ENCODE measurements around the gene CA10.

The CA10 gene

GRCh38 chr17:51661403-51661802 lies 497.1 kb downstream of the CA10 start:
- DNase-seq (ENCODE audit: insufficient read length, low spot score) (no peak), FAIRE-seq (no peak)

GRCh38 chr17:51660266-51660665 lies 498.2 kb downstream of the CA10 start:
- FAIRE-seq (no peak), DNase-seq (ENCODE audit: insufficient read length, low spot score) (no peak)

- DNase-seq (ENCODE audit: insufficient read length, low spot score): no peak
- FAIRE-seq: no peak
Measured at GRCh38 chr17:51657224-51657623, 501.3 kb downstream of the CA10 start.

DNA sequence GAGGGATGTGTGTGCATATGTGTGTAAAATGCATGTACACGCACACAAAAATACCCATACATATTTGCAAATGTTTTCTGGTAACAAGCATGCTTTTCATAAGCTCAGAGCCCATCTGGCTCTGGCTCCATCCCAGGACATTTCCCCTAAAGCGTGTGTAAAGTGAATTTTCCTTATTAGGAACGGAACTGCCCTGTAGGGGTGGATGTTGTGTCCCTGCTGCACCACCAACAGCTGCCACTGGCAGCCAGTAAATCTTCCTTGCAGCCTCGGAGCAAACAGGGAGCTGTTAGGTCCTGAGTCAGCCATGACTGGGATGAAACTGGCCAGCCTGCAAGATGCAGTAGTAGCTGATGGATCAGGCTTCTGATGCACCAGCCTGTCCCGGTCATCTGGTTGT lies 504.6 kb downstream of the CA10 start:
- FAIRE-seq: no peak
- DNase-seq (ENCODE audit: insufficient read length, low spot score): no peak

GRCh38 chr17:51652529-51652928 lies 506.0 kb downstream of the CA10 start:
- no peak for DNase-seq (ENCODE audit: insufficient read length, low spot score)
- FAIRE-seq: no peak

GRCh38 chr17:51651513-51652298 lies 506.8 kb downstream of the CA10 start:
- no peak for FAIRE-seq

DNA sequence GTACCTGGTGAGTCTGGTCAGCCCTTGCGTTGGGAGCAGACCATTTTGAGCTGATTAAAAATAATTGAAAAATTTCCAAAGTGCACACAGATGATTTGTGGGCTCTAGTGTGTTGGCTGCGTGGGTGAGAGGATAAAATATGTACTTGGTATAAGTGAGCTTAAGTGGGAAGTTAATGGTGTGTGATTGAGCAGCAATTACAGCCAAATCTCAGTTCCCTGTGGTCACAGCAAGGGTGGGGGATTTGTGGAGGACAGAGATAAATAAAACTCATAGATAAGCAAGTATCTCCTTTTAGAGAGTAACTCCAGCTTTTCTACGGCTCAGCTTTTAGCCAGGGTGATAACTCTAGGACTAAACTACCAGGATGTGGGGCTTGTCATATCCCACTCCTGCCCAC lies 507.7 kb downstream of the CA10 start:
- FAIRE-seq (no peak), DNase-seq (ENCODE audit: insufficient read length, low spot score) (no peak)

More at GRCh38 chr17:51651513-51652298, 506.8 kb downstream of the CA10 start:
- no peak for DNase-seq (ENCODE audit: insufficient read length, low spot score)

- FAIRE-seq (no peak), DNase-seq (ENCODE audit: insufficient read length, low spot score) (no peak)
Measured at GRCh38 chr17:51650202-51650601, 508.3 kb downstream of the CA10 start.

- no peak for DNase-seq (ENCODE audit: insufficient read length, low spot score)
- FAIRE-seq: no peak
Measured at GRCh38 chr17:51647826-51648225, 510.7 kb downstream of the CA10 start.

DNA sequence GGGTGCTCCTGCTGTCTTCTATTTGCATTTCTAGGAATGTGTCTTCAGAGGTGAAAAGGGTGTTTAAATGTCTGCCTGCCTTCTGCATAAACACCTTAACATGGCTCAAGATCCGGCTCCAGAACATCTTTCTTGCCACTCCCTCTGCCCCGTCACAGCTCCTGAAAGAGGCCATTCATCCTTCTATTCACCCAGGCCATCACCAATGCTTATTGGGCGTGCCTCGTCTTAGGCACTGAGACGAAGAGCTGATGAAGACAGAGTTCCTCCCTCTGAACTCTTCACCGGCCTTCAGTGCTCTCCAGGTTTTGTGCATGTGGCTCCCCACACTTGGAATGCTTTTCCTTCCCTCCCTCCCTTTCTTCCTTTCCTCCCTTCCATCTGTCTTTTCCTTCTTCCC lies 511.4 kb downstream of the CA10 start:
- no peak for DNase-seq (ENCODE audit: insufficient read length, low spot score)
- FAIRE-seq: no peak

- no peak for DNase-seq (ENCODE audit: insufficient read length, low spot score)
- FAIRE-seq: no peak
Measured at GRCh38 chr17:51646539-51646938, 512.0 kb downstream of the CA10 start.

DNA sequence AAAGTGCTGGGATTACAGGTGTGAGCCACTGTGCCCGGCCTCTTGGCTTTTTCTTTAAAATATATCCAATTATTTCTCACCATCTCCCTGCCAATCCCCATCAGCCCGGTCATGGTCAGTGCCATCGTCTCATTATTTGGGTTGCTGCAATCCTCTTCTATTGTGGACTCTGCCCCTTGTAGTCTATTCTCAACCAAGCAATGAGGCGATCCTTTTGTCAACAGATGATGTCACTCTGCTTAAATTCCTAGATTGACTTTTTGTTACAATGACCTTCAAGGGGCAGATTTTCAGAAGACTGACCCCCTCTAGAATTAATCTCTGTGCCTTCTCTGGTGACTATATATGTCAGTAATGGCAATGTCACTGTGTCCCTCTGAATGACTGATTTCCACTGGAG lies 513.5 kb downstream of the CA10 start:
- no peak for FAIRE-seq
- no peak for DNase-seq (ENCODE audit: insufficient read length, low spot score)

- no peak for DNase-seq (ENCODE audit: insufficient read length, low spot score)
- FAIRE-seq: no peak
Measured at GRCh38 chr17:51643702-51644490, 514.6 kb downstream of the CA10 start.

GRCh38 chr17:51642029-51642428 lies 516.5 kb downstream of the CA10 start:
- no peak for FAIRE-seq
- no peak for DNase-seq (ENCODE audit: insufficient read length, low spot score)

DNA sequence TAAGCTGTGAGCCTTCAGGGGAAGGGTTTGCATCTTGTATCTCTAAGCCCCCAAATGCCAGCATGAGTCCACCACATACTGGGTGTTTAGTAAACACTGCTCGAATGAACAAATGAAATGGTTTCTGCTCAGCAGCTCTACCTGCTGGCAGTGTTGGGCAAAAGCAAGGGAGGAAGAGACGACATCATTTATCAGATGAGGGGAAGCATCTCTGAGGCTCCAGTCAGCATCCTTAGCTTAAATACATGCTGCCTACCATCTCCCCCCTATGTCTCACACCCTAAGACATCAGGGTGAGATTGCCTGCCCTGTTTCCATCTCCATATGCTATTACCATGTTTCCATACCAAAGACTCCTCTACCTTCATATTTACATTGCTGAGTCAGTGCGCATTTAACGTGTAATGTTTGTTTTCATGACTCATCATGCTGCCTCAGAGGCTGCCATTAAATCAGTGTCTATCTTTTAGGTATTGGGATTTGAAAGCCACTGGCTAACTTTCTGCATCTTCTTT lies 518.3 kb downstream of the CA10 start:
- no peak for FAIRE-seq
- no peak for DNase-seq (ENCODE audit: insufficient read length, low spot score)

GRCh38 chr17:51638971-51639370 lies 519.5 kb downstream of the CA10 start:
- DNase-seq (ENCODE audit: insufficient read length, low spot score): no peak

GRCh38 chr17:51636291-51636690 lies 522.2 kb downstream of the CA10 start:
- DNase-seq (ENCODE audit: insufficient read length, low spot score): no peak
- FAIRE-seq: no peak

More at GRCh38 chr17:51638971-51639370, 519.5 kb downstream of the CA10 start:
- FAIRE-seq: no peak

GRCh38 chr17:51630101-51630671 lies 528.3 kb downstream of the CA10 start:
- FAIRE-seq (no peak), DNase-seq (ENCODE audit: insufficient read length, low spot score) (no peak)

DNA sequence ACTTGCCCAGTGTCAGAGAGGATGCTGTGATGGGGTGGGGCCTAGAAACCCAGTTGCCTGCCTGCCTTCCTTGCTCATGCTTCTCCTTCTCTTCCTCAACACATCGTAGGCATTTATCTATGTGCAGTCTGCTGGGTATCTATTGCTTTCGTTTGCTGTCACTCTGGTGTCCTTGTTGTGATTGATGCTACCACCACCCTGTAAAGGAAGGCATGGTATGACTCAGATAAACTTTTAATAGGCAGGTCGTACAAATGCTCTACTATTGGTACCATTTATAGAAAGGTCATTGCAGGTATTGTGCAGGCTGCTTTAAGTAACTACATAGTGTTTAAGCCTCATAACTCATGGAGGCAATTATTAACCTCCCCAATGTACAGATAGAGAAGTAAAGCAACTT lies 529.3 kb downstream of the CA10 start:
- FAIRE-seq: no peak
- no peak for DNase-seq (ENCODE audit: insufficient read length, low spot score)

- no peak for DNase-seq (ENCODE audit: insufficient read length, low spot score)
- no peak for FAIRE-seq
Measured at GRCh38 chr17:51627779-51628178, 530.7 kb downstream of the CA10 start.

- DNase-seq (ENCODE audit: insufficient read length, low spot score): no peak
- FAIRE-seq: no peak
Measured at GRCh38 chr17:51618476-51618875, 540.0 kb downstream of the CA10 start.

Measured in GM19239 (cell line).